Measurements from ENCODE around the gene BUB1.

- TF ChIP-seq SP1 (IDR thresholded peaks at IDR 0.05; ENCODE audit: low read depth), result no peak
- TF ChIP-seq POLR2AphosphoS5 (IDR thresholded peaks at IDR 0.05; ENCODE audit: low read depth, low read length), result no peak
- TF ChIP-seq EZH2 (IDR thresholded peaks at IDR 0.05), result no peak
- no peak for TF ChIP-seq RAD21 (IDR thresholded peaks at IDR 0.05; ENCODE audit: low read depth)
- no peak for TF ChIP-seq CTCF (IDR thresholded peaks at IDR 0.05 in 2 of 3, conservative IDR thresholded peaks at IDR 0.05 in 1 of 3; ENCODE audit: borderline replicate concordance in 1 of 3, insufficient read depth in 1 of 3, low read depth in 2 of 3, low read length in 2 of 3)
- TF ChIP-seq YY1 (IDR thresholded peaks at IDR 0.05; ENCODE audit: extremely low read depth, insufficient replicate concordance, low read depth, low read length), result no peak
- no peak for TF ChIP-seq EZH2phosphoT487 (IDR thresholded peaks at IDR 0.05; ENCODE audit: borderline replicate concordance)
- no peak for TF ChIP-seq JUND (IDR thresholded peaks at IDR 0.05)
- no peak for TF ChIP-seq POLR2A (IDR thresholded peaks at IDR 0.05; ENCODE audit: borderline replicate concordance, extremely low read depth, insufficient read depth, insufficient read length)
- TF ChIP-seq TCF7L2 (IDR thresholded peaks at IDR 0.05; ENCODE audit: borderline replicate concordance, extremely low read depth, insufficient read depth, insufficient read length), result no peak
- TF ChIP-seq FOSL1 (IDR thresholded peaks at IDR 0.05; ENCODE audit: low read depth), result no peak
- TF ChIP-seq MAX (IDR thresholded peaks at IDR 0.05), result no peak
- TF ChIP-seq ZFX (IDR thresholded peaks at IDR 0.05), result no peak
Measured at GRCh38 chr2:110650346-110650745, 27.5 kb downstream of the BUB1 start.
